ENCODE measurements around the gene PIK3CG.
A peak's percentile ranks its signal among the peaks of the same experiment; 100 is the strongest.

Gene PIK3CG

GRCh38 chr7:106867641-106868351 is 2.7 kb downstream of the PIK3CG start:
- no peak overlapping the region for H3K27ac Mint-ChIP-seq
- peaks cover 57% of the 10 kb centered on the region for H3K36me3 Mint-ChIP-seq (ENCODE audit: low read depth)

GRCh38 chr7:106868364-106868763 is 3.3 kb downstream of the PIK3CG start:
- no peaks in the 10 kb centered on the region for H3K9me3 Mint-ChIP-seq
- H3K27me3 Mint-ChIP-seq (ENCODE audit: low read depth): no peaks in the 10 kb centered on the region
- peaks cover 62% of the 10 kb centered on the region for H3K36me3 Mint-ChIP-seq (ENCODE audit: low read depth)
- no peak overlapping the region for H3K27ac Mint-ChIP-seq
- H3K4me1 Mint-ChIP-seq (ENCODE audit: low read depth): peaks cover 58% of the 10 kb centered on the region
- H3K4me3 Mint-ChIP-seq: peak overlapping the region; percentile 64
- no peak for DNase-seq (ENCODE audit: low spot score)

More at GRCh38 chr7:106867641-106868351, 2.7 kb downstream of the PIK3CG start:
- H3K4me3 Mint-ChIP-seq: no peak overlapping the region
- no peak for DNase-seq (ENCODE audit: low spot score)
- H3K9me3 Mint-ChIP-seq: no peaks in the 10 kb centered on the region
- H3K4me1 Mint-ChIP-seq (ENCODE audit: low read depth): peaks cover 54% of the 10 kb centered on the region
- H3K27me3 Mint-ChIP-seq (ENCODE audit: low read depth): no peaks in the 10 kb centered on the region

GRCh38 chr7:106869954-106870353 is 4.9 kb downstream of the PIK3CG start:
- H3K36me3 Mint-ChIP-seq (ENCODE audit: low read depth): peaks cover 78% of the 10 kb centered on the region
- H3K4me3 Mint-ChIP-seq: peak overlapping the region; percentile 64
- no peaks in the 10 kb centered on the region for H3K9me3 Mint-ChIP-seq
- H3K27me3 Mint-ChIP-seq (ENCODE audit: low read depth): no peaks in the 10 kb centered on the region
- H3K4me1 Mint-ChIP-seq (ENCODE audit: low read depth): peaks cover 53% of the 10 kb centered on the region
- DNase-seq (ENCODE audit: low spot score): no peak
- no peak overlapping the region for H3K27ac Mint-ChIP-seq

- Mint-ChIP-seq H3K27ac (peak overlapping the region; percentile 33), H3K36me3 (ENCODE audit: low read depth) (peaks cover 82% of the 10 kb centered on the region), H3K27me3 (ENCODE audit: low read depth) (no peaks in the 10 kb centered on the region), H3K4me1 (ENCODE audit: low read depth) (peaks cover 52% of the 10 kb centered on the region), H3K4me3 (peak overlapping the region; percentile 64), H3K9me3 (peaks cover 4% of the 10 kb centered on the region)
- no peak for DNase-seq (ENCODE audit: low spot score)
These were observed 5.4 kb downstream of the PIK3CG start for GRCh38 chr7:106870528-106870927.

- Mint-ChIP-seq H3K27ac (peak overlapping the region; percentile 33), H3K9me3 (peaks cover 6% of the 10 kb centered on the region), H3K36me3 (ENCODE audit: low read depth) (peaks cover 84% of the 10 kb centered on the region), H3K4me1 (ENCODE audit: low read depth) (peaks cover 52% of the 10 kb centered on the region), H3K4me3 (peak overlapping the region; percentile 64), H3K27me3 (ENCODE audit: low read depth) (no peaks in the 10 kb centered on the region)
- DNase-seq (ENCODE audit: low spot score): no peak
These were observed 5.9 kb downstream of the PIK3CG start for GRCh38 chr7:106870983-106871410.

- peaks cover 46% of the 10 kb centered on the region for H3K4me1 Mint-ChIP-seq (ENCODE audit: low read depth)
- peaks cover 6% of the 10 kb centered on the region for H3K9me3 Mint-ChIP-seq
- peaks cover 84% of the 10 kb centered on the region for H3K36me3 Mint-ChIP-seq (ENCODE audit: low read depth)
- H3K4me3 Mint-ChIP-seq: peak overlapping the region; percentile 35
- no peaks in the 10 kb centered on the region for H3K27me3 Mint-ChIP-seq (ENCODE audit: low read depth)
- no peak for DNase-seq (ENCODE audit: low spot score)
- peak overlapping the region; percentile 45 for H3K27ac Mint-ChIP-seq
These were observed 6.9 kb downstream of the PIK3CG start for GRCh38 chr7:106871793-106872571.

- no peak overlapping the region for H3K4me3 Mint-ChIP-seq
- DNase-seq (ENCODE audit: low spot score): no peak
- H3K27ac Mint-ChIP-seq: no peak overlapping the region
- peaks cover 44% of the 10 kb centered on the region for H3K4me1 Mint-ChIP-seq (ENCODE audit: low read depth)
- H3K27me3 Mint-ChIP-seq (ENCODE audit: low read depth): no peaks in the 10 kb centered on the region
- peaks cover 6% of the 10 kb centered on the region for H3K9me3 Mint-ChIP-seq
- peaks cover 85% of the 10 kb centered on the region for H3K36me3 Mint-ChIP-seq (ENCODE audit: low read depth)
These were observed 7.7 kb downstream of the PIK3CG start for GRCh38 chr7:106872763-106873162.

GRCh38 chr7:106874076-106874475 is 9.0 kb downstream of the PIK3CG start:
- Mint-ChIP-seq H3K27ac (no peak overlapping the region), H3K4me1 (ENCODE audit: low read depth) (peaks cover 48% of the 10 kb centered on the region), H3K9me3 (peaks cover 6% of the 10 kb centered on the region), H3K4me3 (no peak overlapping the region), H3K36me3 (ENCODE audit: low read depth) (peaks cover 85% of the 10 kb centered on the region), H3K27me3 (ENCODE audit: low read depth) (no peaks in the 10 kb centered on the region)
- DNase-seq (ENCODE audit: low spot score): no peak

GRCh38 chr7:106875508-106875907 is 10.4 kb downstream of the PIK3CG start:
- H3K36me3 Mint-ChIP-seq (ENCODE audit: low read depth): peaks cover 83% of the 10 kb centered on the region
- H3K9me3 Mint-ChIP-seq: peaks cover 6% of the 10 kb centered on the region
- peaks cover 36% of the 10 kb centered on the region for H3K4me1 Mint-ChIP-seq (ENCODE audit: low read depth)
- no peak for DNase-seq (ENCODE audit: low spot score)
- no peak overlapping the region for H3K4me3 Mint-ChIP-seq
- H3K27ac Mint-ChIP-seq: no peak overlapping the region
- H3K27me3 Mint-ChIP-seq (ENCODE audit: low read depth): no peaks in the 10 kb centered on the region

GRCh38 chr7:106878748-106879439 is 13.8 kb downstream of the PIK3CG start:
- peaks cover 12% of the 10 kb centered on the region for H3K4me1 Mint-ChIP-seq (ENCODE audit: low read depth)

GRCh38 chr7:106881984-106882383 is 16.9 kb downstream of the PIK3CG start:
- Mint-ChIP-seq H3K4me1 (ENCODE audit: low read depth) (peaks cover 10% of the 10 kb centered on the region), H3K27ac (no peak overlapping the region), H3K27me3 (ENCODE audit: low read depth) (no peaks in the 10 kb centered on the region), H3K9me3 (no peaks in the 10 kb centered on the region), H3K36me3 (ENCODE audit: low read depth) (peaks cover 89% of the 10 kb centered on the region), H3K4me3 (no peak overlapping the region)
- DNase-seq (ENCODE audit: low spot score): no peak

More at GRCh38 chr7:106878748-106879439, 13.8 kb downstream of the PIK3CG start:
- Mint-ChIP-seq H3K27ac (no peak overlapping the region), H3K9me3 (peaks cover 6% of the 10 kb centered on the region), H3K27me3 (ENCODE audit: low read depth) (no peaks in the 10 kb centered on the region), H3K4me3 (no peak overlapping the region), H3K36me3 (ENCODE audit: low read depth) (peaks cover 85% of the 10 kb centered on the region)
- DNase-seq (ENCODE audit: low spot score): no peak

- peaks cover 87% of the 10 kb centered on the region for H3K36me3 Mint-ChIP-seq (ENCODE audit: low read depth)
- DNase-seq (ENCODE audit: low spot score): no peak
- peaks cover 6% of the 10 kb centered on the region for H3K4me1 Mint-ChIP-seq (ENCODE audit: low read depth)
- H3K4me3 Mint-ChIP-seq: no peak overlapping the region
- H3K9me3 Mint-ChIP-seq: no peaks in the 10 kb centered on the region
- no peak overlapping the region for H3K27ac Mint-ChIP-seq
- H3K27me3 Mint-ChIP-seq (ENCODE audit: low read depth): no peaks in the 10 kb centered on the region
These were observed 18.5 kb downstream of the PIK3CG start for GRCh38 chr7:106883456-106884026.

GRCh38 chr7:106885652-106886051 is 20.6 kb downstream of the PIK3CG start:
- peaks cover 7% of the 10 kb centered on the region for H3K4me1 Mint-ChIP-seq (ENCODE audit: low read depth)
- DNase-seq (ENCODE audit: low spot score): no peak
- peaks cover 83% of the 10 kb centered on the region for H3K36me3 Mint-ChIP-seq (ENCODE audit: low read depth)
- no peak overlapping the region for H3K27ac Mint-ChIP-seq
- no peaks in the 10 kb centered on the region for H3K9me3 Mint-ChIP-seq
- no peaks in the 10 kb centered on the region for H3K27me3 Mint-ChIP-seq (ENCODE audit: low read depth)
- no peak overlapping the region for H3K4me3 Mint-ChIP-seq

All from T-helper 2 cell treated with Interferon-gamma antibody and Interleukin-4, amounts not matched to agents 5 μg/mL and 100 μg/mL, for 36 hours (primary cell).